ENCODE results near the gene ZEB2.

The ZEB2 gene

DNA sequence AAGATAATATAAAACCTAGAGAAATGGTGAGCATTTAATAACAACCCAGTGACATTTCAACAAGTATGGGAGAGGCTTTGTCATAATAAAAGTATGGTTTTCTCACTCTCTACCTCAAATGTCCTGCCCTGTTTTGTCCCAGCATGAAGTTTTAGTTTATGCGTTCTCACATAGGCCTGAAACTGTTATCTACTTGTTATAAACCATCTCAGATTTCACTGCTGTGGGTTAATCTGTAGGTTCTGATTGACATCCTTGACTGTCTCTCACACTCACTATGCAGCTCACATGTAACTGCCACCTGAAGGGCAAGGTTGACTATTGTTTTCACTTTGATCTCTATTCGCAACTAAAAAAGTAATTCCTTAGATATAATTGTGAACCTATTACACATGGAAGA, 44.9 kb downstream of the ZEB2 start:
- Histone ChIP-seq H3K27me3 (ENCODE audit: control insufficient read depth in 1 of 2, insufficient read depth in 2 of 2, low read length in 2 of 2) (no peaks in the 10 kb centered on the region), H3K4me3 (ENCODE audit: low read depth in 1 of 2, low read length in 2 of 2) (no peak overlapping the region), H3K9ac (ENCODE audit: low read length) (no peak overlapping the region), H3K9me3 (ENCODE audit: low read length) (no peaks in the 10 kb centered on the region), H3K36me3 (ENCODE audit: insufficient read depth, low read length) (no peaks in the 10 kb centered on the region), H3K27ac (ENCODE audit: low read depth, low read length) (no peak overlapping the region), H3K4me1 (ENCODE audit: insufficient read depth, low read length) (peaks cover 5% of the 10 kb centered on the region)

DNA sequence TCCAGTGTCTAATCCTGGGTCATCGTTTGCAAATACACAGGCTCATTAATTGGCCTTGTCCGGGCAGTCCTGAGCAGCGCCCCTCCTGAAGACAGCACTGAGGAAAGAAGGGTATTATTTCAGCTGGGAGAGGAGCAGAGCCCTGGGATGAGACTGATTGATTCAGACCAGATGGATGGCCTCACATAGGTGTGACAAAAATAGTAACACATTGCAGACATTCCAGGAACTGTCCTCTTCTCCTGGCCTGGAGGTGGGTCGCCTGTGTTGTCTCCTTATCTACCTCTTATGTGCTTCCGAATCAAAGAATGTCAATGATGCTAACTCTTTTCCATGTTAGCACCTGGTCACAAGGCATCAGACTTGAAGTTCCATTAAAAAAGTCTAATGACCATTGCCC, 45.9 kb downstream of the ZEB2 start:
- Histone ChIP-seq H3K27ac (ENCODE audit: low read depth, low read length) (no peak overlapping the region), H3K36me3 (ENCODE audit: insufficient read depth, low read length) (no peaks in the 10 kb centered on the region), H3K4me3 (ENCODE audit: low read depth in 1 of 2, low read length in 2 of 2) (no peak overlapping the region), H3K4me1 (ENCODE audit: insufficient read depth, low read length) (peaks cover 5% of the 10 kb centered on the region), H3K27me3 (ENCODE audit: control insufficient read depth in 1 of 2, insufficient read depth in 2 of 2, low read length in 2 of 2) (no peaks in the 10 kb centered on the region), H3K9ac (ENCODE audit: low read length) (no peak overlapping the region), H3K9me3 (ENCODE audit: low read length) (no peaks in the 10 kb centered on the region)

DNA sequence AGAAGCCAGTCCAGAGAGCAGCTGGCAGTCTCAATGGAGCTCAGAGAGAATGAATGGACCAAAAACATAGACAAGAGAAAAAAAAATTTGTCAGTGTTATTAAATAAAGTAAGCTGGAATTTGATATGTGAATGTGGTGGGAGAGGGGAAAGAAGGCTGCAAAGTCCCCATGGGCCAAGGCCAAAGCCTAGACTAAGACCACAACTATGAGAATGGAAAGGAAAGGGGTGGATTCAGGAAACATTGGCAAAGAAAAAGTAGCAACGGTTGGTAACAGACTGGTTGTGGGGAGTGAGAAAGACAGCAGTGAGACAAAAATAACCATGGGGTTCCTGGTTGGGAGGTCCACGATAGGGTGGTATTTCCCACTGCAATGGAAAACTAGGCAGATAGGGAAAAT, 47.0 kb downstream of the ZEB2 start:
- no peaks in the 10 kb centered on the region for H3K36me3 ChIP-seq (ENCODE audit: insufficient read depth, low read length)
- no peak overlapping the region for H3K27ac ChIP-seq (ENCODE audit: low read depth, low read length)
- peaks cover 5% of the 10 kb centered on the region for H3K4me1 ChIP-seq (ENCODE audit: insufficient read depth, low read length)
- no peaks in the 10 kb centered on the region for H3K9me3 ChIP-seq (ENCODE audit: low read length)
- H3K9ac ChIP-seq (ENCODE audit: low read length), result no peak overlapping the region
- H3K27me3 ChIP-seq (ENCODE audit: control insufficient read depth in 1 of 2, insufficient read depth in 2 of 2, low read length in 2 of 2), result no peaks in the 10 kb centered on the region
- no peak overlapping the region for H3K4me3 ChIP-seq (ENCODE audit: low read depth in 1 of 2, low read length in 2 of 2)

DNA sequence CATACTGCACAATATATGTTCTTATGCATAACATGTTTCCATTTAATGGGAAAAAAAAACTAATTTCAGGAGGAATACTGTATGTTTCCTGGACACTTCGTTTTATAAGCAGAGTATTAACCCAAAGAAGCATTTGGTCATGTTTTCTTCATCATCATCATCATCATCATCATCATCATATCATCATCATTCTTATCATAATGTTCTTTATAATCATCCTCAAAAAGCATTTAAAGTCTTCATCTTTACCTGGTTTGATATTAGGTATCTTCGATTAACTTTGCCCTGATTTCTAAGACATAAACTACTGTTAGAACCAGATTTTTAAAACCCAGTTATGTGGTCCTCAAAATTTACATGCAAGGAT, 47.9 kb downstream of the ZEB2 start:
- H3K9me3 ChIP-seq (ENCODE audit: low read length), result no peaks in the 10 kb centered on the region
- H3K27ac ChIP-seq (ENCODE audit: low read depth, low read length), result no peak overlapping the region
- H3K36me3 ChIP-seq (ENCODE audit: insufficient read depth, low read length), result no peaks in the 10 kb centered on the region
- no peak overlapping the region for H3K4me3 ChIP-seq (ENCODE audit: low read depth in 1 of 2, low read length in 2 of 2)
- H3K9ac ChIP-seq (ENCODE audit: low read length), result no peak overlapping the region
- no peaks in the 10 kb centered on the region for H3K27me3 ChIP-seq (ENCODE audit: control insufficient read depth in 1 of 2, insufficient read depth in 2 of 2, low read length in 2 of 2)
- no peaks in the 10 kb centered on the region for H3K4me1 ChIP-seq (ENCODE audit: insufficient read depth, low read length)

DNA sequence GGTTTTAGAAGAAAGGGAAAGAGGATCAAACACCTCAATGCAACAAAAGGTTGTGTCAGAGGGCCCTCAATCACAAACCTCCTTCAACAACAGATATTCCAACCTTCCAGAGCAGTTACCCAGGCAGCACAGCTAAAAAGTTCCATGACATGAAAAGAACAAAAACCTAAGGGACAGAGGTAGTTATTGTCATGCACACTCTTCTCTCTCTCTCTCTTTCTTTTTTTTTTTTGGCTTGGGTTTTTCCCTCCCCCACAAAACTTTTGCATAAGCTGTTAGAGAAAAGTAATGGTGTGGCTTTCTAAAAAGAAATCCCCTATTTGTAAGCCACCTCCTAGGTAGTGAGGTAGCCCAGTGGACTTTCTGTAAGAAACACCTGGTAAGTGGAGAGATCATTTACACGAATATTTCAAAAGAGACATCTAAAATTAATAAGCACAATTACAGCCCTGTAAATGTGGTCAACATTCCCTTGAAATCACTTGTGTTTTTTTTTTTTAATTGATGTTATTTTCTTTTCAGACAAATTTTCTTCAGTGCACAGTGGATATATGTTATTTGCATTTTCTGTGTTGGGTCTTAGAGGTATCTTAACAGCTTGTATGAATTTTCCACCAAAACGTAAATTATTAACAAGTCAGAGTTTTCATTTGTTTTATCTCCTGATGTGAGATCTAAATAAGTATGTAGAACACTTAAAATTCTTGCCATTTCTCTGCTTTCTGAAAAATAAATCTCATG, 48.4 kb downstream of the ZEB2 start:
- H3K4me1 ChIP-seq (ENCODE audit: insufficient read depth, low read length), result no peaks in the 10 kb centered on the region
- H3K4me3 ChIP-seq (ENCODE audit: low read depth in 1 of 2, low read length in 2 of 2), result no peak overlapping the region
- no peaks in the 10 kb centered on the region for H3K27me3 ChIP-seq (ENCODE audit: control insufficient read depth in 1 of 2, insufficient read depth in 2 of 2, low read length in 2 of 2)
- no peak overlapping the region for H3K9ac ChIP-seq (ENCODE audit: low read length)
- H3K36me3 ChIP-seq (ENCODE audit: insufficient read depth, low read length), result no peaks in the 10 kb centered on the region
- no peaks in the 10 kb centered on the region for H3K9me3 ChIP-seq (ENCODE audit: low read length)
- H3K27ac ChIP-seq (ENCODE audit: low read depth, low read length), result no peak overlapping the region

DNA sequence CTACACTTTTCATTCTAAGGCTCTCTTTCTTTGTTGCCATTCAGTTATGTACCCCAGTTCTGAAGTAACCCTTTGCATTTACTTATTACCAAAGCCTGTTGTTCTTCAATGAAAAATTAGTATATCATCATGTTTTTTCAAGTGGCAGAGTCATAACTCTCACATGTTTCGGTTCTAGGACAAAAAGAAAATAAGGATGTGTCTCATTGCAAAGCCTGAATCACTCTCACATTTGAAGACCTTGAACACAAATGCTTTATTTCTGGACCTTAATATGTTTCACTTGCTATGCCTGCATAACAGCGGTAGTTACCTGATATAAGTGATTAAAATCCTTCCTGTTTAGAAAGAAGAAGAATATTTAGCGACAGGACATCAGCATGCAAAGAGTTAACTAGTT, 49.1 kb downstream of the ZEB2 start:
- no peaks in the 10 kb centered on the region for H3K9me3 ChIP-seq (ENCODE audit: low read length)
- no peak overlapping the region for H3K4me3 ChIP-seq (ENCODE audit: low read depth in 1 of 2, low read length in 2 of 2)
- H3K27ac ChIP-seq (ENCODE audit: low read depth, low read length), result no peak overlapping the region
- no peak overlapping the region for H3K9ac ChIP-seq (ENCODE audit: low read length)
- H3K27me3 ChIP-seq (ENCODE audit: control insufficient read depth in 1 of 2, insufficient read depth in 2 of 2, low read length in 2 of 2), result no peaks in the 10 kb centered on the region
- H3K36me3 ChIP-seq (ENCODE audit: insufficient read depth, low read length), result no peaks in the 10 kb centered on the region
- no peaks in the 10 kb centered on the region for H3K4me1 ChIP-seq (ENCODE audit: insufficient read depth, low read length)

DNA sequence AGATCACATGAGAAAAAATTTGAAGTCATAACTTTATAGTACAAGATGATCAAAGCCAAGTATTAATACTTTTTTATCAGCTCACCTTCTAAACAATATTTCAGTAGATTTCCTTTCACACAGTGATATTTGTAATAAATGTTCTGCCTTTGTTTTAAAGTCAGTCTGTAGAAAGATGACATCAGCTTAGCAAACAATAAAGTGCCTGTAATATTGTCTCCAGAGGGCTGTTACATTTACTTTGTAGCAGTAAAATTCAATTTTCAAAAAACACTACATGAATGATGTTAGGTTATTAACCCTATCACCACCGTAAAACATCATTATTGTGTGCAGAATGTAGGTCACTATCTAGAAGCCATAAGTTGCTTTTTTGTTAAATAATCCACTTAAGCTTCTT, 49.6 kb downstream of the ZEB2 start:
- no peaks in the 10 kb centered on the region for H3K36me3 ChIP-seq (ENCODE audit: insufficient read depth, low read length)
- H3K9me3 ChIP-seq (ENCODE audit: low read length), result no peaks in the 10 kb centered on the region
- no peak overlapping the region for H3K27ac ChIP-seq (ENCODE audit: low read depth, low read length)
- H3K4me1 ChIP-seq (ENCODE audit: insufficient read depth, low read length), result no peaks in the 10 kb centered on the region
- H3K27me3 ChIP-seq (ENCODE audit: control insufficient read depth in 1 of 2, insufficient read depth in 2 of 2, low read length in 2 of 2), result no peaks in the 10 kb centered on the region
- H3K9ac ChIP-seq (ENCODE audit: low read length), result no peak overlapping the region
- H3K4me3 ChIP-seq (ENCODE audit: low read depth in 1 of 2, low read length in 2 of 2), result no peak overlapping the region

DNA sequence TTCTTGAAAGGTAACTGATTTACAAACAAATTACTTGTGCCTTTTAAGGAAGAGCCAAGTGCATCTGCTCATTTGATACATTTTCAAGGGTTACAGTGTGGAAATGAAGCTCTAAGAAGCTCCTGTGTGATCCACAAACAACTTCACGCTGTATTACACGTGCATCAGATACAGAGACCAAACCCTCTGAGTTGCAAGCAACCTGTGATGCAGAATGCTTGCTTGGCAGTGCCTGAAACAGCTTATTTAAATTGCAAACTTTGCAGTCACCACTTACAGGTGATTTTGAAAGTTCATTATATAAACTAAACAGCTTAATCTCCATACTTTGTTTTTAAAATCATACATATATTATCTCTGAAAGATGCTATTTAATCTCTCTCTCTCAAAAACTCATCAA, 50.1 kb downstream of the ZEB2 start:
- H3K9me3 ChIP-seq (ENCODE audit: low read length), result no peaks in the 10 kb centered on the region
- H3K27ac ChIP-seq (ENCODE audit: low read depth, low read length), result no peak overlapping the region
- H3K36me3 ChIP-seq (ENCODE audit: insufficient read depth, low read length), result no peaks in the 10 kb centered on the region
- no peak overlapping the region for H3K9ac ChIP-seq (ENCODE audit: low read length)
- no peak overlapping the region for H3K4me3 ChIP-seq (ENCODE audit: low read depth in 1 of 2, low read length in 2 of 2)
- H3K4me1 ChIP-seq (ENCODE audit: insufficient read depth, low read length), result no peaks in the 10 kb centered on the region
- H3K27me3 ChIP-seq (ENCODE audit: control insufficient read depth in 1 of 2, insufficient read depth in 2 of 2, low read length in 2 of 2), result no peaks in the 10 kb centered on the region

DNA sequence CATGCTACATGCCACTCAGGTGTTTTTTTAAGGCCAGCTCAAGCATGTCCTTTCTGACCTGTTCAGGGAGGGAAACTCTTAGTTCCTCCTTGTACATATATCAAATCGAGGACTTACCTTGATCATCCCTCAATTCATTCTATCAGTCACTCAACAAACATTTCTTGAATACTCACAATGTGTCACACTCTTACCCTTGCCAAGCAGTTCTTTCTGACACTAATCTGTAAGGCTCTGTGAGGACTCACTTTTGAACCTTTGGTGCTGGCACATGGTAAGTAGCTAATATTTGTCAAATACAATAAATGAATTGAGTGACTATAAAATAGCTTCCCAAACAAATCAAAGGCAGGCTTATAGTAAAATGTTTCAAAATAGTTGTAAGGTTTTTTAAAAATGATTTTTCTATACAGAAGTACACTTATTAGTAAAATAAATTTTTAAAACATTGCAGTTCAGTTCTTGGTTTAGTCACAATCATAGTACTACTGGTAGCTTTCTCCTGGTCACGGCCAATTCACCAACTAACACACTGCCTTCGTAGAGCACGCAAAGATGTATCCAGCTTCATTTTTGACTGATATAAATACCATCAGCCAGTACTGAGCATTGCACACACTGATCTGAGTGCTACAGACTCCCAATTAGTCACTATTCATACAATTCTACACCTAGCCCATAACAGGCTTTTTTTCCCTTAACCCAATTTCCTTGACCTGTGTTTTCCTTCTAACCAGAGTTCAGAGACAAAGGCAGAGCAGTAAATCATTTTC, 50.9 kb downstream of the ZEB2 start:
- H3K9me3 ChIP-seq (ENCODE audit: low read length), result no peaks in the 10 kb centered on the region
- H3K4me1 ChIP-seq (ENCODE audit: insufficient read depth, low read length), result no peaks in the 10 kb centered on the region
- H3K36me3 ChIP-seq (ENCODE audit: insufficient read depth, low read length), result no peaks in the 10 kb centered on the region
- H3K27ac ChIP-seq (ENCODE audit: low read depth, low read length), result no peak overlapping the region
- H3K4me3 ChIP-seq (ENCODE audit: low read depth in 1 of 2, low read length in 2 of 2), result no peak overlapping the region
- H3K27me3 ChIP-seq (ENCODE audit: control insufficient read depth in 1 of 2, insufficient read depth in 2 of 2, low read length in 2 of 2), result no peaks in the 10 kb centered on the region
- no peak overlapping the region for H3K9ac ChIP-seq (ENCODE audit: low read length)

DNA sequence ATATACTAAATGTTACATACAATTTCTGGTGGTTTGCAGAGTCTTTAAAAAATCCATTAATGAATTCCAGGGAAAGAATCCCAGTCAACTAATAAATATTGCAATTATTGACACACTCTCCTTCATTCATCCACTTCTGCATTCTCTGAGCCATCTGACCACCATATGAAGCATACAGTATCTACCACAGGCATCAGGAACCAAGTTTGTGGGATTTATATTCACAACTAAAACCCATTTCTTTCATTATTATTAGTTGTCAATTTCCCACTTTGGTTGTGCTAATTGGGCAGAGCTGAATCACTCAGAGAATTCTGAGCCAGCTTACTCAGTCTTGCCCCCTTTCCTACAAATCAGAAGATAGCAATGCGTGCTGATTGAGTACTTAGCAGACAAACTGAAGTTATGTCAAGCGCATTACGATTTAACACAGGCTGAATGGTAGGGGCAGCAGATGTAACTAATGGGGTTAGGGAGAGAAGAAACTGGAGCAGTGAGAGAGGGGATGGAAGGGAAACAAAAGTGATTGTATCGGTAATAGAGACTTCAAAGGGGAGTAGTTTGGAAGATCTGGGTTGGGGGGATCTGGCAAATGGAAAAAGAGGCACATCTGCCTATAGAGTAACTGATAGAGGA, 52.3 kb downstream of the ZEB2 start:
- Histone ChIP-seq H3K27me3 (ENCODE audit: control insufficient read depth in 1 of 2, insufficient read depth in 2 of 2, low read length in 2 of 2) (no peaks in the 10 kb centered on the region), H3K36me3 (ENCODE audit: insufficient read depth, low read length) (no peaks in the 10 kb centered on the region), H3K4me1 (ENCODE audit: insufficient read depth, low read length) (no peaks in the 10 kb centered on the region), H3K27ac (ENCODE audit: low read depth, low read length) (no peak overlapping the region), H3K9me3 (ENCODE audit: low read length) (no peaks in the 10 kb centered on the region), H3K4me3 (ENCODE audit: low read depth in 1 of 2, low read length in 2 of 2) (no peak overlapping the region), H3K9ac (ENCODE audit: low read length) (no peak overlapping the region)

DNA sequence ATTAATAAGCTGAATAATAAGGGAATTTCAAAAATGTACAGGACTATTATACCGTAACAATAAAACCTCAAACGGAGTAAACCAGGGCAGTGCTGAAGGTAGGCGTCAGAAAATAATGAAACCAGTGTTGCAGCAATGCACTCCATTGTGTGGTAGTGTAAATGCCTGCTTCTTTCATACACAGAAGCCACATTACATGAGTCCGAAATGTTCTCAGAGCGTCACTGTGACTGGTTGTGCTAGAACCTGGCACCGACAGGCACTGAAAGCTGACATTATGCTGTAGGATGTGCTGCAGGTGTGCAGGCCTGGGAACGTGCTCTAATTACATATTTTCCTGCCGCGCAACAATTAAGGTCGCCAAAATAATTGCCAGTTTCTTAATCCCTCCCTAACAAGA, 53.3 kb downstream of the ZEB2 start:
- Histone ChIP-seq H3K9me3 (ENCODE audit: low read length) (no peaks in the 10 kb centered on the region), H3K36me3 (ENCODE audit: insufficient read depth, low read length) (no peaks in the 10 kb centered on the region), H3K4me3 (ENCODE audit: low read depth in 1 of 2, low read length in 2 of 2) (no peak overlapping the region), H3K27me3 (ENCODE audit: control insufficient read depth in 1 of 2, insufficient read depth in 2 of 2, low read length in 2 of 2) (no peaks in the 10 kb centered on the region), H3K4me1 (ENCODE audit: insufficient read depth, low read length) (no peaks in the 10 kb centered on the region), H3K27ac (ENCODE audit: low read depth, low read length) (no peak overlapping the region), H3K9ac (ENCODE audit: low read length) (no peak overlapping the region)

Data from muscle layer of colon (tissue), 2 donors.